HG03469 (cell line): ENCODE data around the gene S1PR4.
"Not testable (repeated sequence)": the region's sequence is repeated elsewhere in the genome, so short reads cannot be mapped to it uniquely, and the experiment has no call there.

Experiments
- ATAC-seq: cut with Tn5 transposase; IDR thresholded peaks from one replicate; pipeline ENCODE4 v1.9.1; 2021; ENCODE audit warnings: mild to moderate bottlenecking, moderate library complexity, moderate number of reproducible peaks; ENCODE audit not compliant: unreplicated experiment

S1PR4 gene

DNA sequence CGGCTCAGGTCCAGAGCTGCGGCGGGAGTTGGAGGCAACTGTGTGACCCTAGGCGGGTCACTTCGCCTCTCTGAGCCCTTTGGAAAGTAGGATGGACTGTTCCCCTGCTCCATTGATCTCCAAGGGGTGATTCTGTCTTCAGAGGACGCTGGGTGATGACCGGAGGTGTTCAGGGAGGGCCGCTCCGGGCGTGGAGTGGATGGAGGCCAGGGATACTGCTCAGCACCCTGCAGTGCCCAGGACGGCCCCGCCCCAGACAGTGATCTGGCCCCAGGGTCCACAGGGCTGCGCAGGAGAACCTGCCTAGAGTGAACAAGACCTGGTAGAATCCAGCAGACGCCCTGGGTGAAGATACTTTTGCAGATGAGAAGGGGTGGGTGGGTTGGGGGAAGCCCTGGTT lies 14.1 kb downstream of the S1PR4 start:
- no peak for ATAC-seq

DNA sequence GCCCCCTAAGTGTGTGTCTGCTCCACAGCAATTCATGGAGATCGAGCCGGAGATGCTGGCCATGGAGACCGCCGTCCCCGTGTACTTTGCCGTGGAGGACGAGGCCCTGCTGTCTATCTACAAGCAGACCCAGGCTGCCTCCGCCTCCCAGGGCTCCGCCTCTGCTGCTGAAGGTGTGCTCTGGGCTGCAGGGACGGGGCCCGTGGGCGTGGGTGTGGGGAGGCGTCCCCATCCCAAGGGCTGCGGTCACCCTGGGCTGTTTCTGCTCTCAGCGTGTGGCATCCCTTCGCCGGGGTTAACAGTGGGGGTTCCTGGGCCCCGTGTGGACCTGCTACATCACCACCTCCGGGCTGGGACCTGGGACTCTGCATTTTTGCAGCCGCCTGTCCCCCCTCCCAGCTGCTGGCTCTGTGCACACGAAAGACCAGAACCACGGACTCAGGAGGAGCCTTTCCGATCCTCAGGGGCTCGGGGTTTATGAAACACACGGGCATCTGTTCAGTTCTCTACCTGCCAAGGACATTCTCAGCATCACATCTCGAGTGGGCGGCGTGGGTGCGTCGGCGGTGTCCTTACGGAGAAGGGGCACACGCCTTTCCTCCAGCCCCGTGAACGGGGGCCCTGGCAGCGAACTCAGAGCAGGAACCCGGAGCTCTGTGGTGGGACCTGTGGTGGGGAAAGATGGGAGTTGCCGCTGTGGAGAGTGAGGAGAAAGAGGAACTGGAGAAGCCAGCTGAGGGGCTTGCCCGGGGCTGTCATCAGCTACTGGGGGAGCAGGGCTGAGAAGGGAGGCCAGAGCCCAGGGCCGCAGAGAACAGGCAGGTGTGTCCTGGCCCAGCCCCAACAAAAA lies 14.9 kb downstream of the S1PR4 start:
- no peak for ATAC-seq

DNA sequence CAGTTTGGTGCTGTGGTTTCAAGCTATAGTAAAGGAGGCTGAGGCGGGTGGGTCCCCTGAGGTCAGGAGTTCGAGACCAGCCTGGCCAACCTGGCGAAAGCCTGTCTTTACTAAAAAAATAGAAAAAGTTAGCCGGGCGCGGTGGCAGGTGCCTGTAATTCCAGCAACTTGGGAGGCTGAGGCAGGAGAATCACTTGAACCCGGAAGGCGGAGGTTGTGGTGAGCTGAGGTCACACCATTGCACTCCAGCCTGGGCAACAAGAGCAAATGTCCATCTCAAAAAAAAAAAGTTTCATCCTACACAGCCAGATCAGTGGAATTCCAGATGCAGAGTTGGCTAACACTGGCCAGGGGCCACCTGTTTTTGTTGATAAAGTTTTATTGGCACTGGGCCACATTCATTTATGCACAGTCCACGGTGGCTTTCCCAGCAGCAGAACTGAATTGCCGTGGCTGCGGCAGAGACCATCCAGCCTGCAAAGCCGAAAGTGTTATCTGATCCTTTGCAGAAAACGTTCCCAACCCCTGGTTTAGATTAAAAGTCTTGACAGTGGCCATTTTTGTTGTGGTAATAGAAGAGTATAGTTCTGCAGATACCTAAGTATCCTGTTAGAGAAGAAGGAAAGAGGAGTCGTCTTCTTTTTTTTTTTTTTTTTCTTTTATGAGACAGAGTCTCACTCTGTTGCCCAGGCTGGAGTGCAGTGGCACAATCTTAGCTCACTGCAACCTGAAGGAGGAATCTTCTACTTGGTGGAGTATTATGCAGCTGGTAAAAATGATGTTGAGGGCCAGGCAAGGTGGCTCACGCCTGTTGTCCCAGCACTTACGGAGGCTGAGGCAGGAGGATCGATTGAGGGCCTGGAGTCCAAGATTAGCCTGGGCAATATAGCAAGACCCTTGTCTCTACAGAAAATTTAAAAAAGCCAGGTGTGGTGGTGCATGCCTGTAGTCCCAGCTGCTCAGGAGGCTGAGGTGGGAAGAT lies 15.8 kb downstream of the S1PR4 start:
- ATAC-seq, result no peak

DNA sequence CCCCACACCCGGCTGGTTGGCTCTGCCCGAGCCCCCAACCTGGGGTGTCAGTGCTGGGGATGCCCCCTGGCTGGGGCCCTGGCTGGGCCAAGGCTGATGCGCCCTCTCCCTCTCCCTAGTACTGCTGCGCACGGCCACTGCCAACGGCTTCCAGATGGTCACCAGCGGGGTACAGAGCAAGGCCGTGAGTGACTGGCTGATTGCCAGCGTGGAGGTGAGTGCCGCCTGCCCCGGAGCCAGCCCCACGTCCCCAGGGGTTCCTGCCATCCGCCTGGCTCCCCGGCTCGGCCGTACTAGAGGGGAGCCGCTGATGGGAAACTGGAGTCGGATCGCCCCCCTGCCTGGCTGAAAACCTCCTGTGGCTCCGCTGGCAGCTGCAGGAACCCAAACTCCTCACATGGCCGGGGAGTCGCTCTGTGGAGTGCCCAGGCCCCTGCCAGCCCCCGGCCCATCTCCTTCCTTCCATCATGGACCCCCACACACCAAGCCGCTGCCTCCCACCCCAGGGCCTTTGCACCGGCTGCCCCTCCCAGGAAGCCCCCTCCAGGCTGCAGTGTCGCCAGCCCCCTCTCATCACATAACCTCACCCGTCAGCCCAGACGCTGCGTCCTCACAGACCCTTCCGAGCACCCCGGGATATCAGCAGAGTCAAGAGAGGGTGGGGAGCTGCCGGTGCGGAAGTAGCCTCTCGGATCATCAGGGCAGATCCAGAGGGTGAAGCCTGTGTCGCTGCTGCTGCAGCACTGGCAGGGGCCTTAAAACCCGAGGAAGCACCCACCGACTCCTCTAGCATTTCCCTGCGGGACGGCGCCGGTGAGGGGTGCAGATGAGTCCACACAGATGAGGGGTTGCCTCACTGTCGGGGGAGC lies 17.7 kb downstream of the S1PR4 start:
- no peak for ATAC-seq

DNA sequence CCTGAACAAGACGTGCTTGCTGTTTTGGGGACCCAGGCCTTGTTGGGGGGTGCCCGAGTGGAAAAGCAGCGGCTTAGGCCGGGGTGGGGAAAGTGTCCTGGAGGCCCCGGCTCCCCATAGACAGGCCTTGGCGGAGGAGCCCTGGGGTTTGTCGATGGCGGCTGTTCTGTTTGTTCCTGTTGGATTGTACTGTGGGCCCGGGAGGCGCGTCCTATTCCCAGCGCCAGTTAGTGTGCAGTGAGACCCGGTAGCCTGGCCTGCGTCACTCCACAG lies 18.3 kb downstream of the S1PR4 start:
- no peak for ATAC-seq

DNA sequence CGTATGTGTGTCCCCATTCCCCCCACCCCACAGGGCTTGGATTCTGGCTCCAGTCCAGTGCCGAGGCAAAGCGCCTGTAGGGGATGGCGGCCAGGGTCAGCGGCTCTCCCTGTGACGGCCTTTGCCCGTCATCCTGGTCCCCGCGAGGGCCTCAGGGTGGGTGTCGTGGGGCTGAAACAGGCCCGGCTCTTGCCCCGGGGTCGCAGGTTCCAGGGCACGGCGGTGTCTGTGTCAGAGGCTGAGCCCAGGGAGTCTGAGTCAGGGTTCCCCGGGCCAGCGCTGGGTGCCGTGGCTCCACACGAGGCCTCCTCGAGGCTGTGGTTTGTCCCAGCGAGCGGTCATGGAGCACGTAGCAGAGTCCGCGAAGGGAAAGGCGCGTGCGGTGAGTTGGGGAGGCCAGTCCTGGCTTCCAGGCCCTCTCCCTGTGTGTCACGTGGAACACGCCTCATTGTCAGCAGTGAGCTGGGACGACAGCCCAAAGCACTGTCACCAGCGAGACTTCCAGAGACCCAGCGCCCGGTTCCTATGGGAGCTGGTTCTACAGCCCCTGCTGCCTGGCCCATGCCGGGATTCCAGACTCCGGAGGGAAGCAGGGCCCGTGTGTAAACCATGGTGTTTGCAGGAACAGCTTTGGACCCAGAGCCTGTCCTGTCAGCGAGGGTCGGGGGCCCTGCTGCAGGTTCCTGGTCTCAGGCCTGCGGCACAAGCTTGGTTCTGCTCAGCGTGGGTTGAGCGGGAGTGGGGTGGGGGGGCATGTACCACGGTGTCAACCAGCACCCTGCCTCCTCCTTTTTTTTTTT lies 20.5 kb downstream of the S1PR4 start:
- ATAC-seq, result no peak

DNA sequence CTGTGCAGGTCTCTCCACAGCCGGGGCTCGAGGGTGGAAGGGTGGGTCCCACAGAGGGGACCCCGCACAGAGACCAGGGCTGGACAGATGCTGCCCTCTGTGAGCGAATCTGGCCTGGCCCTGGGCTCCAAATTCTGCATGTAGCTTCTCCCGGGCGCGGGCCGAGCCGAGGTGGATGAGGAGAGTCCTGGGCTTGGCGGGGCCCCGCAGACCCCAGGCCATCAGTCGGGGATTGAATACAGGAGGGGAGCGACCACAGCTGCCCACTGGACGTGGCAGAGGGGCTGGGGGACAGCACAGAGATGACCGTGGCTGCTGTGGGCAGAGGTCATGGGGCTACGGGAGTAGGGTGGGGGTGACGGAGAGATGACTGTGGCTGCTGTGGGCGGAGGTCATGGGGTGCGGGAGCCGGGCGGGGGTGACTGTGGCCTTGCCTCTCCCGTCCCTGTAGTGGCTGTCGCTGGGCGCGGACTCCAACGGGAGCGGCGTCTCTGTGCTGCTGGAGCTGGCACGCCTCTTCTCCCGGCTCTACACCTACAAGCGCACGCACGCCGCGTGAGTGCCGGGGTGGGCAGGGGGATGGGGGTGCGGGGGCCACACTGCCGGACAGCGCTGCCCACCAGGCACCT lies 22.6 kb downstream of the S1PR4 start:
- ATAC-seq, result no peak

DNA sequence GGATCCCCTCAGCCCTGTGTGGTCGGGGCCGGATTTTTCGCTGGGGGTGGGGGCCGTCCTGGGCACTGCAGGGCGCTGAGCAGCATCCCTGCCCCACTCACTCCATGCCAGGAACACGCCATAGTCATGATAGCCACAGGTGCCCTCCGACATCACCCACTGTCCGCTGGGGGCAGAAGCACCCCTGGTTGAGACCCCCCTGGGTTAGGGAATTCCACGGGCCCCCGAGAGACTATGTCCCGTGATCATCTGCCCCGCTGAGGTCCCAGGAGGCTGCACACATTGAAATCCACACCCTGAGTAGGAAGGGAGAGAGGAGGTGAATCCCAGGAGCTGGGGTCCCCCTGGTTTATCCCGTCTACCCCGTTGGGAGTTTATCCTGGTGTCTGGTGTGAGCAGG lies 23.3 kb downstream of the S1PR4 start:
- no peak for ATAC-seq

DNA sequence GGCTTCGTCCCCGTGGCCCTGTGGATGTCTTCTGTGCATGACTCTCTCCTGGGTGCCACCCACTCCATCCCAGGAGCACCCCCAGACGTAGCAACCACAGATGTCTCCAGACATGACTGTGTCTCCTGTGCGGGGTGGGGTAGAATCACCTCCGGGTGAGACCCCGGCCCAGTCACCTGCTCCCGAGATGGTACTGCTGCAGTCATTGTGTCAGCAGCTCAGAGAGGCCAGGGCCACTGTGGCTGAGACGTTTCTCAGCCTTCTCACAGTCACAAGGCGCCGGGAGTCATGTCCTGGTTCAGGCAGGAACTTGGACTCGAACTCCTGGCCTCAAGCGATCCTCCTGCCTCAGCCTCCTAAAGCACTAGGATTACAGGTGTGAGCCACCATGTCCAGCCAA lies 23.8 kb downstream of the S1PR4 start:
- ATAC-seq, result no peak

DNA sequence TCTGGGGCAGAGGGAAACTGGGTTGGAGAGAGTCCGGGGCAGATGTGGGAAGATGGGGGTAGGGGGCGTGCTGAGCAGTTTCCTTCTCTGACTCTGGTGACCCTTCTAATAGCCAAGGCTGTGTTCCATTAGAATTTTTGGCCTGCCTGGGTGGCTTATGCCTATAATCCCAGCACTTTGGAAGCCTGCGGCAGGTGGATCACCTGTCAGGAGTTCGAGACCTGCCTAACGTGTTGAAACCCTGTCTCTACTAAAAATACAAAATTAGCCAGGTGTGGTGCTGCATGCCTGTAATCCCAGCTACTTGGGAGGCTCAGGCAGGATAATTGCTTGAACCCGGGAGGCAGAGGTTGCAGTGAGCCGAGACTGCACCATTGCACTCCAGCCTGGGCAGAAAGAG lies 24.3 kb downstream of the S1PR4 start:
- not testable (repeated sequence) for ATAC-seq

DNA sequence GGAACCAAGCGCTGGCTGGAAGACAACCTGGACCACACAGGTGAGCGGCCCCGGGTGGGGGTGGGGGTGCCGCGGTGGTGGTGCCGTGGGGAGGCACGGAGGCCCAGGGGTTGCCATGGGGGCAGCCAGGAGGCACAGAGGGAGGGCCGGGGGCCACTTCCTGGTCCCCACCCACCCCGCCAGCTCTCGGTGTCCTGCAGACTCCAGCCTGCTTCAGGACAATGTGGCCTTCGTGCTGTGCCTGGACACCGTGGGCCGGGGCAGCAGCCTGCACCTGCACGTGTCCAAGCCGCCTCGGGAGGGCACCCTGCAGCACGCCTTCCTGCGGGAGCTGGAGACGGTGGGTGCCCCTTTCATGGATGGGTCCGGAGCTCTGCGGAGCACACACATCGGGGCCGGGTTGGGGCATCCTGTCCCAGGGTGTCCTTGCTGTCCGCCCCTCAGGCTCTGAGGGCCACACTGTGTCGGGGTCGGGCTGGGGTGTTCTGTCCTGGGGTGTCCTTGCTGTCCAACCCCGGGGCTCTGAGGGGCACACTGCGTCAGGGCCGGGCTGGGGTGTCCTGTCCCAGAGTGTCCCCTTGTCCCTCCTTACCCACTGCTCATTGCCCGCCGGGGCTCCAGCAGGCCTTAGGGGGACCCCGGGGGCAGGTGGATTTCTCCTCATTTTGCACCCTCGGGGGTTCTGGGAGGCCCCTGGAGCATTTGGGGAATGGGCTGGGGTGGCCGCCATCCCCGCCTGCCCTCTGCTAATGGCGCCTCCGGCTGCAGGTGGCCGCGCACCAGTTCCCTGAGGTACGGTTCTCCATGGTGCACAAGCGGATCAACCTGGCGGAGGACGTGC lies 25.5 kb downstream of the S1PR4 start:
- no peak for ATAC-seq

DNA sequence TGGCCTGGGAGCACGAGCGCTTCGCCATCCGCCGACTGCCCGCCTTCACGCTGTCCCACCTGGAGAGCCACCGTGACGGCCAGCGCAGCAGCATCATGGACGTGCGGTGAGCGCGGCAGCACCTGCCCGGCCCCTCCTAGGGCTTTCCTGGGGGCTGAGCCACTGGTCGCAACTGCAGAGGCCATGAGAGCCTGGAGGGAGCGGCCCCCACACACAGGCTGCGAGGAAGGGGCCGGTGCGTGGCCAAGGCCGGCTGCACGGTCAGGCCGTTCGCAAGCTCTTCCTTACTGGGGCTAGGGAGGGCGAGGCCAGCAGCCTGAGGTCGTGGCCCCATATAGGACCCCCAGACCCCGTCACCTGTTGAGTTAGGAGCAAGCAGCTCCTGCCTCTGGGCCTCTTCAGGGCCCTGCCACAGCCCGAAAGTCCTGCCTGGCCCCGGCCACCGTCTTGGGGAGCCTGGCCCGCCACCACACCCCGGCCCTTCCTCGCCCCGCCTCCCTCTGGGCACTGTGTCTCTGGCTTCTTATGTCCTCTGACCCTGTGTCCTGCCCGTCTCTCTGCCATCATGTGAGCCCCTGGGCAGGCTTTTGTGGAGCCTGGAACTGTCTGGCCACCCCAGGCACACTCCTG lies 26.2 kb downstream of the S1PR4 start:
- ATAC-seq, result no peak

DNA sequence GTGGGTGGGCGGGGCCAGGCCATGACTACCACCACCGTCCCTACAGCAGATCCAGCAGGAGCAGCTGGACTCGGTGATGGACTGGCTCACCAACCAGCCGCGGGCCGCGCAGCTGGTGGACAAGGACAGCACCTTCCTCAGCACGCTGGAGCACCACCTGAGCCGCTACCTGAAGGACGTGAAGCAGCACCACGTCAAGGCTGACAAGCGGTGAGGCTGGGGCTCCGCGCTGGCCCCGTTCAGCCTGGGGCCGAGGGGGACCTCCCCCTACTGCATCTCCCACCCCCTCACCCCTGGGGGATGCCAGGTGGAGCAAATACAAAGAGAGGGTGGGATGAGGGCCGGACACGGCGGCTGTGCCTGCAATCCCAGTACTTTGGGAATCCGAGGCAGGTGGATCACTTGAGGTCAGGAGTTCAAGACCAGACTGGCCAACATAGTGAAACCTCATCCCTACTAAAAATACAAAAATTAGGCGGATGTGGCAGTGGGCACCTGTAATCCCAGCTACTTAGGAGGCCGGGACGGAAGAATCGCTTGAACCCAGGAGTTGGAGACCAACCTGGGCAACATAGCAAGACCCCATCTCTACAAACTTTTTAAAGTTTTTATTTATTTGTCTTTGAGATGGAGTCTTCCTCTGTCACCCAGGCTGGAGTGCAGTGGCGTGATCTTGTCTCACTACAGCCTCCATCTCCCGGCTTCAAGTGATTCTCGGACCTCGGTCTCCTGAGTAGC lies 27.8 kb downstream of the S1PR4 start:
- ATAC-seq, result no peak

DNA sequence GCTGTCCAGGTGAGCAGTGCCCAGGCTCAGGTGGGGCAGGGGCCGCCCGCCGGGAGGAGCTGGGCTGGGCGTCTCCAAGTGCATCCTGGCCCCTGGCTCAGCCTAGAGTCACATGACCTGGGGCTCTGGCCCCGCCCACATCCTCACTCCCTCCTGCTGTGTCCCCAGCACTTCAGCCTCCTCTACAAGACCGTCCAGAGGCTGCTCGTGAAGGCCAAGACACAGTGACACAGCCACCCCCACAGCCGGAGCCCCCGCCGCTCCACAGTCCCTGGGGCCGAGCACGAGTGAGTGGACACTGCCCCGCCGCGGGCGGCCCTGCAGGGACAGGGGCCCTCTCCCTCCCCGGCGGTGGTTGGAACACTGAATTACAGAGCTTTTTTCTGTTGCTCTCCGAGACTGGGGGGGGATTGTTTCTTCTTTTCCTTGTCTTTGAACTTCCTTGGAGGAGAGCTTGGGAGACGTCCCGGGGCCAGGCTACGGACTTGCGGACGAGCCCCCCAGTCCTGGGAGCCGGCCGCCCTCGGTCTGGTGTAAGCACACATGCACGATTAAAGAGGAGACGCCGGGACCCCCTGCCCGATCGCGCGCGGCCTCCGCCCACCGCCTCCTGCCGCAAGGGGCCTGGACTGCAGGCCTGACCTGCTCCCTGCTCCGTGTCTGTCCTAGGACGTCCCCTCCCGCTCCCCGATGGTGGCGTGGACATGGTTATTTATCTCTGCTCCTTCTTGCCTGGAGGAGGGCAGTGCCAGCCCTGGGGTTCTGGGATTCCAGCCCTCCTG lies 29.1 kb downstream of the S1PR4 start:
- no peak for ATAC-seq

DNA sequence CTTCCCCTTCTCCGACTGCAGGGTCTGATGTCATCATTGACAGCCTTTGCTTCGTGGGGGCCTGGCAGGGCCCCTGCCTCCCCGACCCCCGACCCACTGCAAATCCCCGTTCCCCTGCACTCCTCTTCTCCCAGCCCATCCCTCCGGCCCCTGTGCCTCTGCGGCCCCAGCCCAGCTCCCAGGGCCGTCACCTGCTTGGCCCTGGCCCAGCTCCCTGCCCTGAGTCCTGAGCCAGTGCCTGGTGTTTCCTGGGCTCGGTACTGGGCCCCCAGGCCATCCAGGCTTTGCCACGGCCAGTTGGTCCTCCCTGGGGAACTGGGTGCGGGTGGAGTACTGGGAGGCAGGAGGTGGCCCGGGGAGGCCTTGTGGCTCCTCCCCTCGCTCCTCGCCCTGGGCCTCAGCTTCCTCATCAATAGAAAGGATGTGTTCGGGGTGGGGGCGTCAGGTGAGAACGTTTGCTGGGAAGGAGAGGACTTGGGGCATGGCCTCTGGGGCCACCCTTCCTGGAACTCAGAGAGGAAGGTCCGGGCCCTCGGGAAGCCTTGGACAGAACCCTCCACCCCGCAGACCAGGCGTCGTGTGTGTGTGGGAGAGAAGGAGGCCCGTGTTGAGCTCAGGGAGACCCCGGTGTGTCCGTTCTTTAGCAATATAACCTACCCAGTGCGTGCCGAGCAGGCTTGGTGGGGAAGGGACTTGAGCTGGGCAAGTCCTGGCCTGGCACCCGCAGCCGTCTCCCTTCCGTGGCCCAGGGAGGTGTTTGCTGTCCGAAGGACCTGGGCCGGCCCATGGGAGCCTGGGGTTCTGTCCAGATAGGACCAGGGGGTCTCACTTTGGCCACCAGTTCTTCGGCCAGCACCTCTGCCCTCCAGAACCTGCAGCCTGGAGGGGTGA lies 30.0 kb downstream of the S1PR4 start:
- ATAC-seq, result no peak
